Endothelial cell of umbilical vein (primary cell): ENCODE results near the gene PRSS57. TPM values are rescaled to one million over a fixed set of nuclear protein-coding genes. Genes with fewer than 3 reads are reported as not detected.

Experiments used
- BruUV-seq: library from RNA; stranded (reverse); fragments of 400-500 nt; replicated peaks from 2 replicates; lab custom pipeline; 2021; lab: Mats Ljungman, UMichigan
- CTCF ChIA-PET: fragments of 300-600, 350-600 bp; sonication (Branson Sonifier 250); formaldehyde crosslinking; loops from one replicate; lab custom pipeline; 2021; ENCODE audit warnings: antibody characterized with exemption, inconsistent platforms; lab: Charles Lee
- POLR2A ChIA-PET: fragments of 300-600, 350-600 bp; sonication (Branson Sonifier 250); formaldehyde crosslinking; loops from one replicate; lab custom pipeline; 2021; ENCODE audit warnings: antibody characterized with exemption, inconsistent platforms; lab: Charles Lee
- DNase-seq: peaks from one replicate; pipeline ENCODE4 v3.0.0-alpha.2; 2011; ENCODE audit warnings: low read depth, low spot score
- FAIRE-seq: peaks from 2 replicates; lab custom pipeline; 2011; peaks lifted over from hg19 to GRCh38; lab: Jason Lieb, UNC
- H2AFZ ChIP-seq: 2 replicates; pipeline ENCODE4 v1.6.0; 2012; ENCODE audit warnings: low read depth, low read length, control low read depth, inconsistent platforms
- H3K27ac ChIP-seq: 2 replicates; pipeline ENCODE4 v1.5.1; 2011; ENCODE audit warnings: low read depth, mild to moderate bottlenecking, control low read depth, low read length, moderate library complexity; ENCODE audit not compliant: insufficient read depth
- H3K27me3 ChIP-seq, 2 experiments: 2 replicates each; pipeline versions ENCODE4 v1.6.0 to v1.6.1; 2011; ENCODE audit warnings: low read length in 2 of 2, mixed read lengths in 1 of 2; ENCODE audit not compliant: control insufficient read depth in 2 of 2, insufficient read depth in 2 of 2
- H3K36me3 ChIP-seq, 2 experiments: 2 replicates in 1 of 2; 3 replicates in 1 of 2; pipeline ENCODE4 v1.5.1; 2011; ENCODE audit warnings: low read length in 2 of 2, mild to moderate bottlenecking in 1 of 2, moderate library complexity in 1 of 2; ENCODE audit not compliant: control insufficient read depth in 2 of 2, insufficient read depth in 2 of 2; ENCODE audit errors: extremely low read depth in 1 of 2
- H3K4me1 ChIP-seq: 3 replicates; pipeline ENCODE4 v1.5.1; 2011; ENCODE audit warnings: mild to moderate bottlenecking, low read length; ENCODE audit not compliant: control insufficient read depth, insufficient read depth; ENCODE audit errors: extremely low read depth
- H3K4me2 ChIP-seq: 2 replicates; pipeline ENCODE4 v1.6.1; 2011; ENCODE audit warnings: low read length, control low read depth, mixed read lengths; ENCODE audit not compliant: insufficient read depth
- H3K4me3 ChIP-seq, 3 experiments: fragments of 200-600 bp in 1 of 3; sonication (generic), shearing (Covaris generic) in 1 of 3; replicated peaks in 1 of 3; 2 replicates each; pipeline ENCODE4 v1.5.1; 2011 to 2016; ENCODE audit warnings: control low read depth in 3 of 3, low read length in 3 of 3, mild to moderate bottlenecking in 2 of 3, inconsistent platforms in 1 of 3, low read depth in 1 of 3, moderate library complexity in 1 of 3; ENCODE audit not compliant: insufficient read depth in 1 of 3
- H3K79me2 ChIP-seq: 2 replicates; pipeline ENCODE4 v1.6.0; 2012; ENCODE audit warnings: low read length, inconsistent platforms; ENCODE audit not compliant: control insufficient read depth, insufficient read depth
- H3K9ac ChIP-seq: replicated peaks from 2 replicates; pipeline ENCODE3; 2011; ENCODE audit warnings: low read length, control low read depth; ENCODE audit not compliant: insufficient read depth; ENCODE audit errors: extremely low read depth
- H3K9me1 ChIP-seq: replicated peaks from 3 replicates; pipeline ENCODE4 v1.6.0; 2011; ENCODE audit warnings: mild to moderate bottlenecking, low read length; ENCODE audit not compliant: control insufficient read depth, insufficient read depth; ENCODE audit errors: extremely low read depth
- H3K9me3 ChIP-seq: replicated peaks from 2 replicates; pipeline ENCODE4 v1.5.1; 2012; ENCODE audit warnings: low read length, inconsistent platforms; ENCODE audit not compliant: control insufficient read depth, insufficient read depth
- H4K20me1 ChIP-seq: replicated peaks from 2 replicates; pipeline ENCODE3; 2011; ENCODE audit warnings: mild to moderate bottlenecking, low read length; ENCODE audit not compliant: control insufficient read depth, insufficient read depth; ENCODE audit errors: extremely low read depth
- EZH2 ChIP-seq: IDR thresholded peaks from 2 replicates; pipeline ENCODE4 v1.6.1; 2012; ENCODE audit warnings: borderline replicate concordance, low read depth, mild to moderate bottlenecking, moderate library complexity, low read length, inconsistent platforms; ENCODE audit not compliant: severe bottlenecking
- FOS ChIP-seq: IDR thresholded peaks from 2 replicates; pipeline ENCODE4 v1.6.1; 2011; ENCODE audit warnings: mild to moderate bottlenecking, low read length, moderate library complexity, borderline replicate concordance; ENCODE audit not compliant: insufficient read depth
- GATA2 ChIP-seq: IDR thresholded peaks from 2 replicates; pipeline ENCODE4 v1.7.0; 2011; ENCODE audit warnings: low read depth, mild to moderate bottlenecking, moderate library complexity, mixed read lengths, low read length; ENCODE audit not compliant: insufficient read length, insufficient read depth
- JUN ChIP-seq: IDR thresholded peaks from 2 replicates; pipeline ENCODE4 v1.6.1; 2011; ENCODE audit warnings: borderline replicate concordance, low read depth; ENCODE audit not compliant: insufficient read length, insufficient read depth
- MYC ChIP-seq: IDR thresholded peaks from one replicate; pipeline ENCODE4 v1.6.1; 2011; ENCODE audit warnings: mild to moderate bottlenecking, low read depth, low read length
- POLR2A ChIP-seq: IDR thresholded peaks from 2 replicates; pipeline ENCODE4 v1.6.1; 2012; ENCODE audit warnings: low read depth, mild to moderate bottlenecking, control low read depth, low read length
- POLR2AphosphoS5 ChIP-seq: IDR thresholded peaks from 2 replicates; pipeline ENCODE4 v1.6.1; 2012; ENCODE audit warnings: low read depth, mild to moderate bottlenecking, control low read depth, low read length, moderate library complexity; ENCODE audit not compliant: insufficient read depth
- dilution Hi-C: fragments of 300-500 bp; cut with MboI; formaldehyde crosslinking; loops from one replicate; pipeline ENCODE4 v1.15.0; 2019; ENCODE audit warnings: low sequenced_read_pairs; ENCODE audit not compliant: extremely low pct_ligation_motif_present
- intact Hi-C: fragments of 100-400 bp; cut with micrococcal nuclease; formaldehyde crosslinking; loops from one replicate; pipeline ENCODE4 v1.10.0; 2022
- polyA plus RNA-seq, 4 experiments: library from polyadenylated mRNA; depleted of rRNA in 3 of 4; stranded (reverse) in 3 of 4; unstranded in 1 of 4; fragments of >200 nt; gene quantifications; 2 replicates each; pipeline versions ENCODE4 v1.2.1 to v1.2.3, GENCODE V29; 2011 to 2012; ENCODE audit warnings: missing spikeins in 1 of 4
- total RNA-seq: library from RNA; stranded (reverse); gene quantifications from 2 replicates; pipeline ENCODE4 v1.2.3, GENCODE V29; 2021
- TF ChIP-seq, protein P1 (sequence below), 2 donors: IDR thresholded peaks; 1 replicate in 1 of 2; 2 replicates in 1 of 2; pipeline ENCODE4 v1.5.1; 2011; ENCODE audit warnings: low read length in 2 of 2, mild to moderate bottlenecking in 2 of 2, moderate library complexity in 2 of 2, control low read depth in 1 of 2, inconsistent platforms in 1 of 2, low read depth in 1 of 2; ENCODE audit not compliant: insufficient read depth in 1 of 2; ENCODE audit errors: extremely low read depth in 1 of 2
- TF ChIP-seq, protein P2 (sequence below): IDR thresholded peaks from 2 replicates; pipeline ENCODE4 v1.6.1; 2011; ENCODE audit not compliant: insufficient read depth, insufficient read length

PRSS57 gene
- total and polyA plus RNA-seq, 2 donors (not counting 3 experiments of a cell fraction or from before 2014, with no cell fraction given): not detected

DNA sequence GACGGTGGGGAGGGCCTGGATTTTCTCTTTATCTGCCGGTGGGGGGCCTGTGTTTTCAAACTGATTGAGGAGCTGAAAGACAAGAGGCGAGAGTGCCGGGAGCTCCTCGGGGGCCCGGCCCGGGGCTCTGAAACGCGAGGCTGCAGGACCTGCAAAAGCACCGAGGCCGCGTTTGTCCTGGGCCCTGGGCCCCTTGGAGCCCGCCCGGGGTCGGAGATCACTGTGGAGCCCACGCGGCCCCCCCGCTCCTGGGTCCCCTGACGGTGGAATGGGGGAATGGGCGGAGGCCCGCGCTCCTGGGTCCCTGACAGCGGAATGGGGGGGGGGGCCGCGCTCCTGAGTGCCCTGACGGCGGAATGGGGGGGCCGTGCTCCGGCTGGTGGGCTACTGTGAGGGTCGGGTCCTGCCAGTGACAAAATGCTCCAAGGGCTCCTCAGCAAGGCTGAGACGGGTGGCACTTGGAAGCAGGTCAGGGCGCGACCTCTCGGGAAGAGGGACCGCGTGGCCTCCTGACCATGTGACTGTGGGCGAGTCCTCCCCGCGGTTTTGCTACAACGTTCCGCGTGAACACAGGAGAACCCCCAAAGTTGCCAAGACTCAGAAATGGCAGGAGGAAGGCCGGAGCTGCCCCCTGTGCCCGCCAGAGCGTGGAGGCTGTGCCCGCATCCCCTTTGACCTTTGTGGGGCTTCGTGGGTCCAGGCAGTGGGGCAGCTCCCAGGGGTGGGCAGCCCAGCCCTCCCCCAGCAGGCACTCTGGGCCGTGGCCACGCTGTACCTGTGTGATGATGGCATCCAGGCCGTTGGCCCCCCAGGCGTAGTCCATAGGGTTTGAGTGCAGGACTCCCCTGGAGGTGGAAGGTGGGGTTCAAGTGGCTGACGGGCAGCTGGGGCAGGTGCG, 46.1 kb downstream of the PRSS57 start:
- ChIA-PET CTCF (no interaction called here), POLR2A (no interaction called here)
- no peak overlapping the region for H3K4me3 ChIP-seq
- H4K20me1 ChIP-seq: no peaks in the 10 kb centered on the region
- no peaks in the 10 kb centered on the region for H3K9me1 ChIP-seq
- no peaks in the 10 kb centered on the region for H3K9me3 ChIP-seq
- dilution Hi-C loops: no loop called here
- no peaks in the 10 kb centered on the region for H3K27me3 ChIP-seq
- H3K4me2 ChIP-seq: no peak overlapping the region
- no peak for DNase-seq
- no peak overlapping the region for H3K27ac ChIP-seq
- no peak overlapping the region for H2AFZ ChIP-seq
- intact Hi-C loops: no loop called here
- H3K9ac ChIP-seq: no peak overlapping the region
- peaks cover 21% of the 10 kb centered on the region for H3K79me2 ChIP-seq
- no peak for TF ChIP-seq GATA2
- TF ChIP-seq MYC: no peak
- TF ChIP-seq FOS: no peak
- TF ChIP-seq, protein P1, sequence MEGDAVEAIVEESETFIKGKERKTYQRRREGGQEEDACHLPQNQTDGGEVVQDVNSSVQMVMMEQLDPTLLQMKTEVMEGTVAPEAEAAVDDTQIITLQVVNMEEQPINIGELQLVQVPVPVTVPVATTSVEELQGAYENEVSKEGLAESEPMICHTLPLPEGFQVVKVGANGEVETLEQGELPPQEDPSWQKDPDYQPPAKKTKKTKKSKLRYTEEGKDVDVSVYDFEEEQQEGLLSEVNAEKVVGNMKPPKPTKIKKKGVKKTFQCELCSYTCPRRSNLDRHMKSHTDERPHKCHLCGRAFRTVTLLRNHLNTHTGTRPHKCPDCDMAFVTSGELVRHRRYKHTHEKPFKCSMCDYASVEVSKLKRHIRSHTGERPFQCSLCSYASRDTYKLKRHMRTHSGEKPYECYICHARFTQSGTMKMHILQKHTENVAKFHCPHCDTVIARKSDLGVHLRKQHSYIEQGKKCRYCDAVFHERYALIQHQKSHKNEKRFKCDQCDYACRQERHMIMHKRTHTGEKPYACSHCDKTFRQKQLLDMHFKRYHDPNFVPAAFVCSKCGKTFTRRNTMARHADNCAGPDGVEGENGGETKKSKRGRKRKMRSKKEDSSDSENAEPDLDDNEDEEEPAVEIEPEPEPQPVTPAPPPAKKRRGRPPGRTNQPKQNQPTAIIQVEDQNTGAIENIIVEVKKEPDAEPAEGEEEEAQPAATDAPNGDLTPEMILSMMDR (IDR thresholded peaks at IDR 0.05; ENCODE audit: extremely low read depth in 1 of 2, insufficient read depth in 1 of 2, low read depth in 1 of 2, low read length in 2 of 2): no peak
- no peak for TF ChIP-seq POLR2AphosphoS5
- TF ChIP-seq, protein P2, sequence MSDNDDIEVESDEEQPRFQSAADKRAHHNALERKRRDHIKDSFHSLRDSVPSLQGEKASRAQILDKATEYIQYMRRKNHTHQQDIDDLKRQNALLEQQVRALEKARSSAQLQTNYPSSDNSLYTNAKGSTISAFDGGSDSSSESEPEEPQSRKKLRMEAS: no peak
- no peak for TF ChIP-seq POLR2A
- TF ChIP-seq EZH2: no peak
- no peak for TF ChIP-seq JUN
- no TSS peak for BruUV-seq
- no peak for FAIRE-seq
- H3K36me3 ChIP-seq: peaks cover 8 to 22% of the 10 kb centered on the region in 2 experiments
- no peaks in the 10 kb centered on the region for H3K4me1 ChIP-seq
